SK-N-SH treated with all-trans-retinoic acid at 6 μM for 48 hours (cell line): Measurements from ENCODE around the gene CYBC1.

Source experiments
- ARNTL ChIP-seq: fragments of 450-650 bp; formaldehyde crosslinking; IDR thresholded peaks from 2 replicates; pipeline ENCODE4 v1.5.0; 2020; ENCODE audit warnings: low read depth, mild to moderate bottlenecking, moderate library complexity, borderline replicate concordance
- ISL1 ChIP-seq: fragments of 250-450 bp; sonication (Bioruptor Pico); IDR thresholded peaks from 2 replicates; pipeline ENCODE4 v2.1.2; 2022; ENCODE audit warnings: mild to moderate bottlenecking, moderate library complexity
- SNAI2 ChIP-seq: fragments of 250-450 bp; sonication (Bioruptor Pico); IDR thresholded peaks from 2 replicates; pipeline ENCODE4 v1.5.0; 2020; ENCODE audit warnings: mild to moderate bottlenecking, moderate library complexity
- TCF4 ChIP-seq: fragments of 250-450 bp; sonication (Bioruptor Pico); IDR thresholded peaks from 2 replicates; pipeline ENCODE4 v1.8.0; 2021; ENCODE audit warnings: mild to moderate bottlenecking, moderate library complexity, borderline replicate concordance
- ZNF70 ChIP-seq: fragments of 450-650 bp; formaldehyde crosslinking; IDR thresholded peaks from 2 replicates; pipeline ENCODE4 v1.5.0; 2020; ENCODE audit warnings: mild to moderate bottlenecking, moderate library complexity
- TF ChIP-seq, protein P1 (sequence below): fragments of 250-450 bp; sonication (Bioruptor Pico); IDR thresholded peaks from 2 replicates; pipeline ENCODE4 v1.8.0; 2020; ENCODE audit warnings: mild to moderate bottlenecking, moderate library complexity, borderline replicate concordance
- TF ChIP-seq, protein P2 (sequence below): fragments of 250-450 bp; sonication (Bioruptor Pico); IDR thresholded peaks from 2 replicates; pipeline ENCODE4 v1.8.0; 2021; ENCODE audit warnings: low read depth, mild to moderate bottlenecking, moderate library complexity, borderline replicate concordance

DNA sequence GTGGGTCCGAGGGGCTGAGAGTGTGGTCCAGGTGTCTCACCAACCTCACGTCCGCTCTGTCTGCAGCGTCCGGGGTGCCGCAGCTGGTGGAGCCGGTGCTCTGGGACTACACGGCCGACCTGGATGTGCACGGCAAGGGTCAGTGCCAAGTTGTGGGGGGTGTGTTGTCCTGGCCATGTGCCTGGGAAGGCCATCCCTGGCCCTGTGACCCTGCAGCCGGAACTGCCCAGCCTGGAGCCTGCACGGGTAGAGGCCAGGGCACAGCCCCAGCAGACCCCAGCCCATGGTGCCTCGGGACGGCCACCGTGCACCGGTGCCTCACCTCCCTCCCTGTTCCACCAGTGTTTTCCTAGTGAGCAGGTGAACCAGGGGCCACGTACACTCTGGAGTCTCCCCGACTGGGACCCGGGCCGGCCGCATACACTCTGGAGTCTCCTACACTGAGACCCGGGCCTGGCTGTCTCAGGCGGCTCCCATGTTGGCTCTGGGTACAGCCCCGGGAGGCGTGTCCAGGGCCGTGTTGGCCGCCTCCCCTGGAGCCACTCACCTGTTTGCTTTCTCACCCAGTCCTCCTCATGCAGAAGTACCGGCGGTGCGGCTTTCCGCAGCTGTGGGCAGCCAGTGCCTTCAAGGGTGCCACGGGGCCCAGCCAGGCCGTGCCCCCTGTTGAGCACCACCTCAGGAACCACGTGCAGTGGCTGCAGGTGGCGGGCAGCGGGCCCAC, 13.8 kb downstream of the CYBC1 start:
- TF ChIP-seq ARNTL (CRISPR knock-in tag) (no peak), ZNF70 (no peak), TCF4 (CRISPR knock-in tag) (no peak), ISL1 (CRISPR knock-in tag) (no peak), SNAI2 (CRISPR knock-in tag) (no peak)
- TF ChIP-seq, protein P1, sequence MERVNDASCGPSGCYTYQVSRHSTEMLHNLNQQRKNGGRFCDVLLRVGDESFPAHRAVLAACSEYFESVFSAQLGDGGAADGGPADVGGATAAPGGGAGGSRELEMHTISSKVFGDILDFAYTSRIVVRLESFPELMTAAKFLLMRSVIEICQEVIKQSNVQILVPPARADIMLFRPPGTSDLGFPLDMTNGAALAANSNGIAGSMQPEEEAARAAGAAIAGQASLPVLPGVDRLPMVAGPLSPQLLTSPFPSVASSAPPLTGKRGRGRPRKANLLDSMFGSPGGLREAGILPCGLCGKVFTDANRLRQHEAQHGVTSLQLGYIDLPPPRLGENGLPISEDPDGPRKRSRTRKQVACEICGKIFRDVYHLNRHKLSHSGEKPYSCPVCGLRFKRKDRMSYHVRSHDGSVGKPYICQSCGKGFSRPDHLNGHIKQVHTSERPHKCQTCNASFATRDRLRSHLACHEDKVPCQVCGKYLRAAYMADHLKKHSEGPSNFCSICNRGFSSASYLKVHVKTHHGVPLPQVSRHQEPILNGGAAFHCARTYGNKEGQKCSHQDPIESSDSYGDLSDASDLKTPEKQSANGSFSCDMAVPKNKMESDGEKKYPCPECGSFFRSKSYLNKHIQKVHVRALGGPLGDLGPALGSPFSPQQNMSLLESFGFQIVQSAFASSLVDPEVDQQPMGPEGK (CRISPR knock-in tag): no peak
- TF ChIP-seq, protein P2, sequence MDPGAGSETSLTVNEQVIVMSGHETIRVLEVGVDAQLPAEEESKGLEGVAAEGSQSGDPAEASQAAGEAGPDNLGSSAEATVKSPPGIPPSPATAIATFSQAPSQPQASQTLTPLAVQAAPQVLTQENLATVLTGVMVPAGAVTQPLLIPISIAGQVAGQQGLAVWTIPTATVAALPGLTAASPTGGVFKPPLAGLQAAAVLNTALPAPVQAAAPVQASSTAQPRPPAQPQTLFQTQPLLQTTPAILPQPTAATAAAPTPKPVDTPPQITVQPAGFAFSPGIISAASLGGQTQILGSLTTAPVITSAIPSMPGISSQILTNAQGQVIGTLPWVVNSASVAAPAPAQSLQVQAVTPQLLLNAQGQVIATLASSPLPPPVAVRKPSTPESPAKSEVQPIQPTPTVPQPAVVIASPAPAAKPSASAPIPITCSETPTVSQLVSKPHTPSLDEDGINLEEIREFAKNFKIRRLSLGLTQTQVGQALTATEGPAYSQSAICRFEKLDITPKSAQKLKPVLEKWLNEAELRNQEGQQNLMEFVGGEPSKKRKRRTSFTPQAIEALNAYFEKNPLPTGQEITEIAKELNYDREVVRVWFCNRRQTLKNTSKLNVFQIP (CRISPR knock-in tag): no peak
